Measurements from ENCODE around the gene XBP1. TPM values are rescaled to one million over a fixed set of nuclear protein-coding genes. Genes with fewer than 3 reads are reported as not detected.

The XBP1 gene
- total and polyA plus RNA-seq, 2 of the 13 experiments (the other 11 are each of a cell fraction or from before 2014, with no cell fraction given): 416 to 427 TPM

- no peak for TF ChIP-seq ZNF407 (CRISPR knock-in tag; IDR thresholded peaks at IDR 0.05; ENCODE audit: not compliant biosample characterization)
- TF ChIP-seq E2F5 (CRISPR knock-in tag; conservative IDR thresholded peaks at IDR 0.05): no peak
- TF ChIP-seq POGK (CRISPR knock-in tag; conservative IDR thresholded peaks at IDR 0.05): no peak
- TF ChIP-seq ATRX (CRISPR knock-in tag; IDR thresholded peaks at IDR 0.05; ENCODE audit: borderline replicate concordance): no peak
- peak; percentile 88 for TF ChIP-seq GATA4 (IDR thresholded peaks at IDR 0.05; ENCODE audit: borderline replicate concordance, low read depth)
- TF ChIP-seq PRDM4 (CRISPR knock-in tag; IDR thresholded peaks at IDR 0.05; ENCODE audit: borderline replicate concordance): no peak
- TF ChIP-seq ZNF124 (CRISPR knock-in tag; IDR thresholded peaks at IDR 0.05): no peak
- TF ChIP-seq MTA1 (CRISPR knock-in tag; IDR thresholded peaks at IDR 0.05; ENCODE audit: borderline replicate concordance): no peak
- no peak; the same call in 1 of the 2 replicates for TF ChIP-seq YEATS2 (CRISPR knock-in tag; IDR thresholded peaks at IDR 0.05; ENCODE audit: borderline replicate concordance)
- TF ChIP-seq ZNF710 (CRISPR knock-in tag; IDR thresholded peaks at IDR 0.05; ENCODE audit: borderline replicate concordance): peak; percentile 76; the same call in 1 of the 2 replicates
- no peak for TF ChIP-seq PAX8 (CRISPR knock-in tag; IDR thresholded peaks at IDR 0.05; ENCODE audit: borderline replicate concordance)
- TF ChIP-seq CCAR2 (optimal IDR thresholded peaks at IDR 0.05; ENCODE audit: low read depth, low read length): no peak
Observed at GRCh38 chr22:28810821-28811491, 10.6 kb upstream of the XBP1 start (continued).

Data from HepG2 (cell line).